CD14-positive monocyte (primary cell): ENCODE measurements around the gene TRAPPC3L. TPM values are rescaled to one million over a fixed set of nuclear protein-coding genes. Genes with fewer than 3 reads are reported as not detected.

ENCODE experiments used
- DNase-seq, 3 donors: peaks; one replicate each; pipeline ENCODE4 v3.0.0-alpha.2; 2011 to 2022
- H2AFZ ChIP-seq: 2 replicates; pipeline ENCODE4 v1.6.0; 2012; ENCODE audit warnings: mild to moderate bottlenecking, low read depth, low read length, inconsistent platforms; ENCODE audit not compliant: insufficient read depth, poor library complexity, severe bottlenecking
- H3K27ac ChIP-seq, 2 donors: 1 replicate in 1 of 2; 2 replicates in 1 of 2; pipeline ENCODE4 v1.5.1; 2012 to 2013; ENCODE audit warnings: low read length in 2 of 2, control low read depth in 1 of 2, inconsistent platforms in 1 of 2, low read depth in 1 of 2, mild to moderate bottlenecking in 1 of 2
- H3K27me3 ChIP-seq, 2 donors: one replicate each; pipeline versions ENCODE4 v1.6.0 to v1.6.1; 2011 to 2013; ENCODE audit warnings: low read length in 2 of 2; ENCODE audit not compliant: control insufficient read depth in 2 of 2, insufficient read depth in 2 of 2
- H3K36me3 ChIP-seq, 2 donors: replicated peaks in 1 of 2; 1 replicate in 1 of 2; 2 replicates in 1 of 2; pipeline versions ENCODE4 v1.5.1 to v1.6.1; 2012 to 2013; ENCODE audit warnings: low read length in 2 of 2, control low read depth in 1 of 2, inconsistent platforms in 1 of 2, mild to moderate bottlenecking in 1 of 2; ENCODE audit not compliant: insufficient read depth in 2 of 2, control insufficient read depth in 1 of 2
- H3K4me1 ChIP-seq, 2 donors: 1 replicate in 1 of 2; 2 replicates in 1 of 2; pipeline versions ENCODE4 v1.5.1 to v1.6.1; 2012 to 2013; ENCODE audit warnings: low read length in 2 of 2, control low read depth in 1 of 2, inconsistent platforms in 1 of 2, mild to moderate bottlenecking in 1 of 2, moderate library complexity in 1 of 2; ENCODE audit not compliant: insufficient read depth in 2 of 2, control insufficient read depth in 1 of 2
- H3K4me2 ChIP-seq: replicated peaks from 2 replicates; pipeline ENCODE3; 2012; ENCODE audit warnings: low read length, moderate library complexity, mild to moderate bottlenecking; ENCODE audit not compliant: poor library complexity, severe bottlenecking; ENCODE audit errors: extremely low read depth
- H3K4me3 ChIP-seq, 3 experiments: fragments of 200-600 bp in 1 of 3; sonication (generic) in 1 of 3; replicated peaks in 1 of 3; 1 replicate in 2 of 3; 2 replicates in 1 of 3; pipeline ENCODE4 v1.5.1; 2011 to 2013; ENCODE audit warnings: low read length in 3 of 3, mild to moderate bottlenecking in 3 of 3, control low read depth in 2 of 3, low read depth in 2 of 3, inconsistent platforms in 1 of 3, moderate library complexity in 1 of 3
- H3K79me2 ChIP-seq: 2 replicates; pipeline ENCODE4 v1.6.0; 2012; ENCODE audit warnings: mild to moderate bottlenecking, control low read depth, inconsistent platforms, low read length, moderate library complexity; ENCODE audit not compliant: insufficient read depth
- H3K9ac ChIP-seq: 2 replicates; pipeline ENCODE4 v1.6.0; 2017; ENCODE audit warnings: low read length, mild to moderate bottlenecking; ENCODE audit not compliant: insufficient read depth, poor library complexity, severe bottlenecking
- H3K9me3 ChIP-seq, 2 donors: replicated peaks in 1 of 2; 1 replicate in 1 of 2; 2 replicates in 1 of 2; pipeline versions ENCODE4 v1.5.1 to v1.6.1; 2012 to 2013; ENCODE audit warnings: low read length in 2 of 2, control low read depth in 1 of 2; ENCODE audit not compliant: control insufficient read depth in 1 of 2, insufficient read depth in 1 of 2
- H4K20me1 ChIP-seq: 2 replicates; pipeline ENCODE4 v1.6.0; 2012; ENCODE audit warnings: mild to moderate bottlenecking, low read length, control low read depth, moderate library complexity; ENCODE audit not compliant: insufficient read depth
- H3K27ac Mint-ChIP-seq, 7 donors: one replicate each; pipeline ENCODE4 v1.8.0; 2020; ENCODE audit warnings: mild to moderate bottlenecking in 7 of 7, mixed read lengths in 7 of 7, moderate library complexity in 6 of 7, inconsistent platforms in 2 of 7
- H3K27me3 Mint-ChIP-seq, 3 donors: one replicate each; pipeline ENCODE4 v1.8.0; 2021 to 2022; ENCODE audit warnings: low read depth in 3 of 3, mild to moderate bottlenecking in 3 of 3, mixed read lengths in 3 of 3, moderate library complexity in 3 of 3, inconsistent platforms in 1 of 3
- H3K36me3 Mint-ChIP-seq, 2 donors: one replicate each; pipeline ENCODE4 v1.8.0; 2020; ENCODE audit warnings: mixed read lengths in 2 of 2, inconsistent platforms in 1 of 2, mild to moderate bottlenecking in 1 of 2
- H3K4me1 Mint-ChIP-seq: one replicate; pipeline ENCODE4 v1.8.0; 2020; ENCODE audit warnings: mild to moderate bottlenecking, mixed read lengths
- H3K4me3 Mint-ChIP-seq, 2 donors: one replicate each; pipeline ENCODE4 v1.8.0; 2020; ENCODE audit warnings: mild to moderate bottlenecking in 2 of 2, mixed read lengths in 2 of 2, moderate library complexity in 1 of 2
- H3K9me3 Mint-ChIP-seq, 7 donors: one replicate each; pipeline ENCODE4 v1.8.0; 2020 to 2022; ENCODE audit warnings: mixed read lengths in 7 of 7, mild to moderate bottlenecking in 6 of 7, moderate library complexity in 6 of 7, inconsistent platforms in 2 of 7
- WGBS: methylation state at CpG from one replicate; pipeline ENCODE4 v1.1.5; 2013; ENCODE audit warnings: missing lambda C conversion rate; ENCODE audit not compliant: insufficient coverage; 5-methylcytosine and 5-hydroxymethylcytosine counted together
- intact Hi-C, 2 donors: fragments of 100-400 bp; cut with micrococcal nuclease; formaldehyde crosslinking; loops; one replicate each; pipeline versions ENCODE4 v1.15.0 to v1.15.1; 2023
- polyA plus RNA-seq, 3 donors: library from polyadenylated mRNA; depleted of rRNA in 1 of 3; unstranded in 2 of 3; stranded (reverse) in 1 of 3; fragments of 300-500 nt in 2 of 3; fragments of >200 nt in 1 of 3; fragmentation: Illumina TruSeq in 2 of 3; gene quantifications; 1 replicate in 2 of 3; 2 replicates in 1 of 3; pipeline ENCODE4 v1.2.3, GENCODE V29; 2012 to 2021
- TF ChIP-seq, protein P1 (sequence below): fragments of 200-600 bp; IDR thresholded peaks from one replicate; pipeline ENCODE4 v1.8.0; 2022; ENCODE audit warnings: antibody characterized with exemption, mild to moderate bottlenecking

The TRAPPC3L gene
- polyA plus RNA-seq, 3 donors: 0.17 TPM; not detected in 2

DNA sequence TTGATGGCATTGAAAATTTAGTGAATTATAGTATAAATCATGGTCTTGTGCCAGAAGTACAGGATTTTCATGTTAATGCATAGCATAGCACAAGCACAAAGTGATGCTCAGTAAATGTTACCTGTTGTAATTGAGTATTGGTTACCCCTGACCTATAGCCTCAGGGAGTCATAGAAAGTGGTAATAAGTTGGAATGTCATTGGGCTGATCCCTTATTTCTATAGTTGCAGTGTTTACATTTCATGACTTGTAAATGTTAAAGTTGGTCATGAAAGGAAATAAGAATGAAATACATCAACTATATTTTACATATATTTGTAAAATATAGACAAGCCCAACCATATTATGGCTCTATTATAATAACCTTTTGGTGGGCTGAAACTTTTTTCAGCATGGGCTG, 32.9 kb upstream of the TRAPPC3L start:
- Mint-ChIP-seq H3K27ac (no peak overlapping the region), H3K4me1 (peaks cover 9% of the 10 kb centered on the region), H3K4me3 (no peak overlapping the region), H3K27me3 (no peaks in the 10 kb centered on the region), H3K9me3 (peaks cover 0 to 2% (median 0%) of the 10 kb centered on the region in 7 donors), H3K36me3 (peaks cover 53 to 61% of the 10 kb centered on the region in 2 donors)
- DNase-seq: no peak
- Histone ChIP-seq H3K36me3 (peaks cover 46 to 74% of the 10 kb centered on the region in 2 donors), H3K27ac (no peak overlapping the region), H3K9me3 (no peaks in the 10 kb centered on the region), H3K4me2 (no peak overlapping the region), H3K9ac (no peak overlapping the region), H3K4me1 (no peaks in the 10 kb centered on the region), H4K20me1 (peaks cover 14% of the 10 kb centered on the region), H3K79me2 (peaks cover 66% of the 10 kb centered on the region), H3K4me3 (no peak overlapping the region), H3K27me3 (no peaks in the 10 kb centered on the region), H2AFZ (no peak overlapping the region)
- intact Hi-C loops: no loop called here
- TF ChIP-seq, protein P1, sequence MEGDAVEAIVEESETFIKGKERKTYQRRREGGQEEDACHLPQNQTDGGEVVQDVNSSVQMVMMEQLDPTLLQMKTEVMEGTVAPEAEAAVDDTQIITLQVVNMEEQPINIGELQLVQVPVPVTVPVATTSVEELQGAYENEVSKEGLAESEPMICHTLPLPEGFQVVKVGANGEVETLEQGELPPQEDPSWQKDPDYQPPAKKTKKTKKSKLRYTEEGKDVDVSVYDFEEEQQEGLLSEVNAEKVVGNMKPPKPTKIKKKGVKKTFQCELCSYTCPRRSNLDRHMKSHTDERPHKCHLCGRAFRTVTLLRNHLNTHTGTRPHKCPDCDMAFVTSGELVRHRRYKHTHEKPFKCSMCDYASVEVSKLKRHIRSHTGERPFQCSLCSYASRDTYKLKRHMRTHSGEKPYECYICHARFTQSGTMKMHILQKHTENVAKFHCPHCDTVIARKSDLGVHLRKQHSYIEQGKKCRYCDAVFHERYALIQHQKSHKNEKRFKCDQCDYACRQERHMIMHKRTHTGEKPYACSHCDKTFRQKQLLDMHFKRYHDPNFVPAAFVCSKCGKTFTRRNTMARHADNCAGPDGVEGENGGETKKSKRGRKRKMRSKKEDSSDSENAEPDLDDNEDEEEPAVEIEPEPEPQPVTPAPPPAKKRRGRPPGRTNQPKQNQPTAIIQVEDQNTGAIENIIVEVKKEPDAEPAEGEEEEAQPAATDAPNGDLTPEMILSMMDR: no peak

DNA sequence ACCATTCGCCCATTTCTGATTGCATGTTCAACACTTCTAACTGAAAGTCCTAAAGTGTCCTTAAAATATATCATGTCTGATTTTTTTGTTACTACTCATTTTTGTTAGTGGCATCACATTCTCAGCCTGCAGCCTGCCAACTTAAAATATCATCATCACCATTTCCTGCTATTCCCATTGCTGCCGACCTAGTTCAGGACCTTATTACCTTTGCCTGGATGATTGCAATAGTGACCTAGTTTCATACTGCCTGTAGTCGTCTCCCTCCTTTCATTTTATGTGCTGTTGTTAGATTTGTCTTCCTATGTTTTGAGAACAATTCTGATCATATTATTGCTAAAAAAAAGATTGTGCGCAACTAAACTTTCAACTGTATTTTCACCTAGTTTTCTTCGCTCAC, 32.0 kb upstream of the TRAPPC3L start:
- Mint-ChIP-seq H3K36me3 (peaks cover 46 to 53% of the 10 kb centered on the region in 2 donors), H3K27me3 (no peaks in the 10 kb centered on the region), H3K4me3 (no peak overlapping the region), H3K27ac (no peak overlapping the region), H3K9me3 (peaks cover 0 to 2% (median 0%) of the 10 kb centered on the region in 7 donors), H3K4me1 (peaks cover 17% of the 10 kb centered on the region)
- H3K4me1 ChIP-seq: peaks cover 5 to 8% of the 10 kb centered on the region in 2 donors
- peaks cover 75% of the 10 kb centered on the region for H3K79me2 ChIP-seq
- intact Hi-C loops: no loop called here
- peaks cover 14% of the 10 kb centered on the region for H4K20me1 ChIP-seq
- peaks cover 38 to 69% of the 10 kb centered on the region in 2 donors for H3K36me3 ChIP-seq
- WGBS: 100% methylated on average over 1 of the region's 5 CpGs
- H3K4me3 ChIP-seq: no peak overlapping the region
- TF ChIP-seq, protein P1: no peak
- H3K9me3 ChIP-seq: no peaks in the 10 kb centered on the region
- H3K9ac ChIP-seq: no peak overlapping the region
- H2AFZ ChIP-seq: no peak overlapping the region
- H3K27ac ChIP-seq: no peak overlapping the region
- no peak overlapping the region for H3K4me2 ChIP-seq
- no peak for DNase-seq
- H3K27me3 ChIP-seq: no peaks in the 10 kb centered on the region
